DOHH2 (cell line): ENCODE data around the gene KNSTRN.

Experiments used
- H3F3A ChIP-seq: fragments of 200-600 bp; sonication (generic), shearing (Covaris generic); 2 replicates; pipeline ENCODE4 v1.6.0; 2016; ENCODE audit warnings: antibody characterized with exemption, mild to moderate bottlenecking; ENCODE audit not compliant: control insufficient read depth, insufficient read depth
- H3K27ac ChIP-seq: fragments of 200-600 bp; sonication (generic); 2 replicates; pipeline ENCODE4 v1.5.1; 2014; ENCODE audit warnings: low read depth, mild to moderate bottlenecking, low read length, moderate library complexity
- H3K27me3 ChIP-seq: fragments of 200-600 bp; sonication (generic); 2 replicates; pipeline ENCODE4 v1.6.1; 2014; ENCODE audit warnings: mild to moderate bottlenecking, low read length, mixed read lengths; ENCODE audit not compliant: control insufficient read depth
- H3K36me3 ChIP-seq: fragments of 200-600 bp; sonication (generic); 2 replicates; pipeline ENCODE4 v1.6.1; 2014; ENCODE audit warnings: mild to moderate bottlenecking, low read length, moderate library complexity, mixed read lengths; ENCODE audit not compliant: control insufficient read depth
- H3K4me1 ChIP-seq: fragments of 200-600 bp; sonication (generic); 2 replicates; pipeline ENCODE4 v1.6.1; 2014; ENCODE audit warnings: mild to moderate bottlenecking, low read length, mixed read lengths; ENCODE audit not compliant: control insufficient read depth
- H3K4me2 ChIP-seq: fragments of 200-600 bp; sonication (generic); 2 replicates; pipeline ENCODE4 v1.6.0; 2014; ENCODE audit warnings: mild to moderate bottlenecking, low read length, moderate library complexity
- H3K4me3 ChIP-seq: fragments of 200-600 bp; sonication (generic); 2 replicates; pipeline ENCODE4 v1.5.1; 2014; ENCODE audit warnings: mild to moderate bottlenecking, low read length, mixed read lengths
- H3K79me2 ChIP-seq: fragments of 200-600 bp; sonication (generic); 2 replicates; pipeline ENCODE4 v1.6.1; 2014; ENCODE audit warnings: mild to moderate bottlenecking, low read length, mixed read lengths; ENCODE audit not compliant: control insufficient read depth
- H3K9me2 ChIP-seq: fragments of 200-600 bp; sonication (generic); replicated peaks from 2 replicates; pipeline ENCODE4 v1.6.1; 2014; ENCODE audit warnings: mild to moderate bottlenecking, low read length, mixed read lengths; ENCODE audit not compliant: control insufficient read depth
- H3K9me3 ChIP-seq: fragments of 200-600 bp; sonication (generic); 2 replicates; pipeline ENCODE4 v1.6.1; 2014; ENCODE audit warnings: antibody characterized with exemption, low read length, mixed read lengths; ENCODE audit not compliant: control insufficient read depth, insufficient read depth
- H4K20me1 ChIP-seq: fragments of 200-600 bp; sonication (generic); 2 replicates; pipeline ENCODE4 v1.6.0; 2014; ENCODE audit warnings: low read depth, mild to moderate bottlenecking, antibody characterized with exemption, low read length, moderate library complexity; ENCODE audit not compliant: control insufficient read depth, insufficient read depth
- EZH2phosphoT487 ChIP-seq: fragments of 200-600 bp; sonication (generic); IDR thresholded peaks from 2 replicates; pipeline ENCODE4 v1.6.1; 2017; ENCODE audit warnings: borderline replicate concordance, mild to moderate bottlenecking, antibody characterized with exemption, low read length, moderate library complexity, mixed read lengths
- TF ChIP-seq, protein P1 (sequence below): fragments of 200-600 bp; sonication (generic); IDR thresholded peaks from one replicate; pipeline ENCODE4 v1.5.1; 2014; ENCODE audit warnings: antibody characterized with exemption, mild to moderate bottlenecking, low read depth, low read length; ENCODE audit not compliant: poor library complexity, severe bottlenecking

Gene KNSTRN

DNA sequence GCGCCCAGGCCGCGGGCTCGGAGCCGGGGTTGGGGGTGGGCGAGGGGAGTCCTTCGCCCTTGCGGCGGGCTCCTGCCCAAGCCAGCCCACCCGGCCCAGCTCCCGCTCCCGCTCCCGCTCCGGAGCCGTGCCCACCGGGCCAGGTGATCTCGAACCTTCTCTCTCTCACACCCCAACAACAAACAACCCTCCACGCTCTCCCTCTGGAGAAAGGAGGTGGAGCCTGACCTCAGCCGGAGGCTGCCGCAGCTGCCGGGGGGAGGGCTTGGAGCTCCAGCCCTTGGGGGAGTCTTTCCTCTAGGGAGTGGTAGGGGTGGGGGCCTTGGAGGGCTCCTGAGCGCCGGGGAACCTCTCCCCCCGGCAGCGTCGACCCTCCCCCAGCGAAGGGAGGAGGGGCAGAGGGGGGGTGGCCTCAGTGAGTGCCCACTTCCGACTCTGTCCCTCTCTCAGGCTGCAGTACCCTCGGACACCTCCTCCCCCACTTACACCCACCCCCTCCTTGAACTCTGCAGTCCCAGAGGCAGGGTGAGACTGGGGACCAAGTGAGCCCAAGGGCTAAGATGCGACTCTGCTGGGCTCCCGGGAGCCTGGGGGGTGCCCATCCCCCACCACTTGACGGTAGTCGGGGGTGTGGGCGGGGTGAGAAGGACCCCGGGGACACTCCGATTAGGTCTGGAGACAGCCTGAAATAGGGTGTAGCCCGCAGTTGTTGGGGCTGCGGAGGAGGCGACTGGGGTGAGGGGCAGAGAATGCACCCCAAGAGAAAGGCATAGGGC is 53.8 kb downstream of the KNSTRN start:
- Histone ChIP-seq H3F3A (no peaks in the 10 kb centered on the region), H3K79me2 (peaks cover 3% of the 10 kb centered on the region), H3K9me3 (no peaks in the 10 kb centered on the region), H4K20me1 (no peaks in the 10 kb centered on the region), H3K4me2 (peak overlapping the region; percentile 45), H3K4me1 (peaks cover 25% of the 10 kb centered on the region), H3K9me2 (no peaks in the 10 kb centered on the region), H3K27ac (no peak overlapping the region), H3K27me3 (peaks cover 83% of the 10 kb centered on the region), H3K4me3 (peak overlapping the region; percentile 36), H3K36me3 (no peaks in the 10 kb centered on the region)
- TF ChIP-seq, protein P1, sequence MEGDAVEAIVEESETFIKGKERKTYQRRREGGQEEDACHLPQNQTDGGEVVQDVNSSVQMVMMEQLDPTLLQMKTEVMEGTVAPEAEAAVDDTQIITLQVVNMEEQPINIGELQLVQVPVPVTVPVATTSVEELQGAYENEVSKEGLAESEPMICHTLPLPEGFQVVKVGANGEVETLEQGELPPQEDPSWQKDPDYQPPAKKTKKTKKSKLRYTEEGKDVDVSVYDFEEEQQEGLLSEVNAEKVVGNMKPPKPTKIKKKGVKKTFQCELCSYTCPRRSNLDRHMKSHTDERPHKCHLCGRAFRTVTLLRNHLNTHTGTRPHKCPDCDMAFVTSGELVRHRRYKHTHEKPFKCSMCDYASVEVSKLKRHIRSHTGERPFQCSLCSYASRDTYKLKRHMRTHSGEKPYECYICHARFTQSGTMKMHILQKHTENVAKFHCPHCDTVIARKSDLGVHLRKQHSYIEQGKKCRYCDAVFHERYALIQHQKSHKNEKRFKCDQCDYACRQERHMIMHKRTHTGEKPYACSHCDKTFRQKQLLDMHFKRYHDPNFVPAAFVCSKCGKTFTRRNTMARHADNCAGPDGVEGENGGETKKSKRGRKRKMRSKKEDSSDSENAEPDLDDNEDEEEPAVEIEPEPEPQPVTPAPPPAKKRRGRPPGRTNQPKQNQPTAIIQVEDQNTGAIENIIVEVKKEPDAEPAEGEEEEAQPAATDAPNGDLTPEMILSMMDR: no peak
- peak; percentile 79; the same call in 1 of the 2 replicates for TF ChIP-seq EZH2phosphoT487

DNA sequence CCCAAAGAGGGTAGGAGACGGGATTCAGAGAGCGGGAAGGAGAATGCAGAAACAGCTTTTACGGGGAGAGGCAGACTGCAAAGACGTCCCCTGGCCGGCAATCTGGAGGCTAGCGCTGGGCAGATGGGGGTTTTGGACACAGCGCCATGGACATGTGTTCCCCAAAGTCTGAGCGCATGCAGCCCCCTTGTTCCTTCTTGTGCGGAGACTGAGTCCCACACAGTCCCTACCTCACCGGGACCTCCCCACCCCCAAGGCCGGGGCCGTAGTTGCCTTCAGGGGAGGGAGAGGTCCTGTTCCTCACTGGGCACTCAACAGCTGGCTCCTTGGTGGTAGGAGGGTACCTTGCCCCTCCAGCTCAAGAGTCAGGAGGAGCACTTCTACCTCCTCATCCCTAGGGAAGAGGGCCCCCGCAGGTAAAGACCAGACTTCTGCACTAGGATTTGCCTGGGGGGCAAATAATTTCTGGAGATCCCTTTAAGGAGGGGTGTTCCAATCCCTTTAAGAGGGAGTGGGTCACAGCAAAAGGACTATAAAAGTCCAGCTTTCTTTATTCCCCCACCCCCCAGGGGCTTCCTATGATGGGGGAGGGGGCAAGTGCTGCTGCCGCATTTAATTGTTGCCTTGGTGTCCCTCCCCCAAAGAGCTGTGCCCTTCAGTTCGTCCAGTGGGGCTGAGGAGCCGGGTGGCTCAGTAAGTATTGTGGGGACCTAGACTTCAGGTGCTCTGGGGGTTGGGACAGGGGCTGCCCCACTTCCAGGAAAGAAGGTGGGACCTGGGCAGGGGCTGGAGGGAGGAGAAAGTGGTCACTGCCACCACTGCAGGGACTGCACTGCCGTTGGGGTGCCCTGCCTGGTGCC is 54.6 kb downstream of the KNSTRN start:
- TF ChIP-seq, protein P1: no peak
- no peak; the same call in 1 of the 2 replicates for TF ChIP-seq EZH2phosphoT487
- H4K20me1 ChIP-seq: no peaks in the 10 kb centered on the region
- H3F3A ChIP-seq: no peaks in the 10 kb centered on the region
- no peaks in the 10 kb centered on the region for H3K9me3 ChIP-seq
- H3K27me3 ChIP-seq: peaks cover 81% of the 10 kb centered on the region
- H3K4me3 ChIP-seq: peak overlapping the region; percentile 36; the same call in 1 of the 2 replicates
- H3K9me2 ChIP-seq: no peaks in the 10 kb centered on the region
- no peaks in the 10 kb centered on the region for H3K36me3 ChIP-seq
- peaks cover 9% of the 10 kb centered on the region for H3K79me2 ChIP-seq
- peaks cover 27% of the 10 kb centered on the region for H3K4me1 ChIP-seq
- peak overlapping the region; percentile 45 for H3K4me2 ChIP-seq
- H3K27ac ChIP-seq: no peak overlapping the region

DNA sequence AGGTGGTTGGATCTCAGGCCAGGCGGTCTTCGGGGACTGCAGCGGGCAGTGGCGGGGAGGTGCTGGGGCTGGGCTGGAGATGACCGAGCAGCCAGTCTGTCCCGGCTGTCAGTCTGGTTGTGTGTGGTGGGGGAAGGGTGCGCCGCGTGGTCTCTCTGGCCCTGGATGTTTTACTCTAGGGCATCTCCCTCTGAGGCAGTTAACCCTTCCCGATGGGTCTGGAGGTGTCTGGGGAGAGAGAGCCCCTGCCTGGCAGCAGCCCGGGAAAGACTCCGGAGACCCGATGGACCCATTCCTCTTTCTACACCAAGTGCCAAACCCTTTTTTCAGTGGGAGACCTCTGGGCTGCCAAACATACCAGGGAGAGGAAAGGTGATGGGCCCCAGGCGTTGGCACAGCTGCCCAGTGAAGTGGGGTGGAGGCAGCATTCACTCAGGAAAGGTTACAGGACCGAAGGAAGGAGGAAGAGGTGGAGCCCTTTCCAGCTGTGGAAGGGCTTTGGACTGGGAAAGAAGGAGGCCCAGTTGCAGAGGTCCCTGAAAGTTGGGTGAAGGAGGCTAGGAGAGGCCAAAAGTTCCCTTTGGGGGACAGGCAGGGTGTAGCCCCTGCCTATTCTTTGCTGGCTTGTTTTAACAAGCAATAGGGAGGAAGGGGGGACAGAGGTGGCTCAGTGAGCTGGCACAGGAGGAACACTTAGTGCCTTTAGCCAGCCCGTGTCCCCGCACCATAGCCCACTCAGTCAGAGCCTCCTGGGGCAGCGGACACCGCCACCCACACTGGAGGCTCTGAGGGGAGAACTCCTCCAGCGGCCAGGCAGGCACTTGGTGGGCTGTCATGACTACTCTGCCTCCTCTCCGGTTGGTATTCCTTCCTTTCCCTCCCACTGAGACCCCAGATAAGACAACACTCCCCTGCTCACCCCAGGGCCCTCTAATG is 55.5 kb downstream of the KNSTRN start:
- Histone ChIP-seq H3K36me3 (no peaks in the 10 kb centered on the region), H4K20me1 (peaks cover 5% of the 10 kb centered on the region), H3K27me3 (peaks cover 78% of the 10 kb centered on the region), H3K79me2 (peaks cover 18% of the 10 kb centered on the region), H3K9me3 (no peaks in the 10 kb centered on the region), H3F3A (no peaks in the 10 kb centered on the region), H3K4me3 (no peak overlapping the region), H3K4me1 (peaks cover 34% of the 10 kb centered on the region), H3K9me2 (no peaks in the 10 kb centered on the region), H3K27ac (no peak overlapping the region), H3K4me2 (no peak overlapping the region)
- TF ChIP-seq EZH2phosphoT487: no peak; the same call in 1 of the 2 replicates
